Natural killer cell treated with Interleukin-12 subunit alpha and Interleukin-12 subunit beta and Interleukin-15 and Interleukin-18, amount 100 ng/mL, for 72 hours (primary cell): ENCODE measurements around the gene PDE7B. TPM values are rescaled to one million over a fixed set of nuclear protein-coding genes. Genes with fewer than 3 reads are reported as not detected.
A peak's percentile ranks its signal among the peaks of the same experiment; 100 is the strongest.
"Not testable (repeated sequence)": the region's sequence is repeated elsewhere in the genome, so short reads cannot be mapped to it uniquely, and the experiment has no call there.

Source experiments
- ATAC-seq, 2 donors: fragments of 150-1000 bp; cut with Tn5 transposase in 1 of 2; sonication (Bioruptor Pico), chemical (Tn5 transposase) in 1 of 2; 2 replicates each; pipeline ENCODE4 v1.10.0; 2021
- DNase-seq: peaks from one replicate; pipeline ENCODE4 v3.0.0; 2022; ENCODE audit warnings: low spot score
- H3K27ac Mint-ChIP-seq, 2 donors: 1 replicate in 1 of 2; 2 replicates in 1 of 2; pipeline ENCODE4 v1.8.0; 2022; ENCODE audit warnings: mixed read lengths in 2 of 2, mild to moderate bottlenecking in 1 of 2, moderate library complexity in 1 of 2
- H3K27me3 Mint-ChIP-seq, 2 donors: 1 replicate in 1 of 2; 2 replicates in 1 of 2; pipeline ENCODE4 v1.8.0; 2022; ENCODE audit warnings: mixed read lengths in 2 of 2
- H3K36me3 Mint-ChIP-seq: one replicate; pipeline ENCODE4 v1.8.0; 2022; ENCODE audit warnings: mixed read lengths
- H3K4me1 Mint-ChIP-seq, 2 donors: 1 replicate in 1 of 2; 2 replicates in 1 of 2; pipeline ENCODE4 v1.8.0; 2022; ENCODE audit warnings: low read depth in 2 of 2, mixed read lengths in 2 of 2, mild to moderate bottlenecking in 1 of 2
- H3K4me3 Mint-ChIP-seq: one replicate; pipeline ENCODE4 v1.8.0; 2022; ENCODE audit warnings: mixed read lengths
- H3K9me3 Mint-ChIP-seq: 2 replicates; pipeline ENCODE4 v1.8.0; 2022; ENCODE audit warnings: mixed read lengths
- total RNA-seq, 2 donors: library from RNA; stranded (reverse); gene quantifications; one replicate each; pipeline ENCODE4 v1.2.3, GENCODE V29; 2022

PDE7B gene
- total RNA-seq, 2 donors from 2014 or later, result 0.14 TPM; not detected in 1

- DNase-seq (no peak), ATAC-seq (no peak)
- Mint-ChIP-seq H3K36me3 (no peaks in the 10 kb centered on the region), H3K27ac (no peak overlapping the region), H3K9me3 (no peaks in the 10 kb centered on the region), H3K4me1 (no peaks in the 10 kb centered on the region), H3K27me3 (peaks cover 0 to 16% of the 10 kb centered on the region in 2 donors), H3K4me3 (no peak overlapping the region)
Observed at GRCh38 chr6:136213012-136213539, 361.6 kb downstream of the PDE7B start.

- H3K27ac Mint-ChIP-seq, result no peak overlapping the region
- H3K4me1 Mint-ChIP-seq, result no peaks in the 10 kb centered on the region
- no peak overlapping the region for H3K4me3 Mint-ChIP-seq
- no peaks in the 10 kb centered on the region for H3K36me3 Mint-ChIP-seq
- H3K9me3 Mint-ChIP-seq, result no peaks in the 10 kb centered on the region
- DNase-seq (no peak), ATAC-seq (no peak)
- peaks cover 0 to 14% of the 10 kb centered on the region in 2 donors for H3K27me3 Mint-ChIP-seq
Observed at GRCh38 chr6:136213853-136214252, 362.4 kb downstream of the PDE7B start.

- ATAC-seq, result no peak
Observed at GRCh38 chr6:136216503-136217401, 365.3 kb downstream of the PDE7B start.

GRCh38 chr6:136224974-136225373 is 373.5 kb downstream of the PDE7B start:
- H3K27me3 Mint-ChIP-seq, H3K4me1 Mint-ChIP-seq, DNase-seq, H3K4me3 Mint-ChIP-seq, H3K36me3 Mint-ChIP-seq, ATAC-seq, H3K9me3 Mint-ChIP-seq, H3K27ac Mint-ChIP-seq: not testable (repeated sequence)

More at GRCh38 chr6:136216503-136217401, 365.3 kb downstream of the PDE7B start:
- H3K36me3 Mint-ChIP-seq, result no peaks in the 10 kb centered on the region
- H3K4me1 Mint-ChIP-seq, result no peaks in the 10 kb centered on the region
- H3K27ac Mint-ChIP-seq, result no peak overlapping the region
- no peaks in the 10 kb centered on the region for H3K27me3 Mint-ChIP-seq
- H3K9me3 Mint-ChIP-seq, result no peaks in the 10 kb centered on the region
- DNase-seq, result no peak
- no peak overlapping the region for H3K4me3 Mint-ChIP-seq

GRCh38 chr6:136225496-136225895 is 374.0 kb downstream of the PDE7B start:
- H3K27ac Mint-ChIP-seq, result no peak overlapping the region
- H3K36me3 Mint-ChIP-seq, result no peaks in the 10 kb centered on the region
- H3K9me3 Mint-ChIP-seq, result no peaks in the 10 kb centered on the region
- no peaks in the 10 kb centered on the region for H3K27me3 Mint-ChIP-seq
- no peak for ATAC-seq
- peaks cover 5 to 6% of the 10 kb centered on the region in 2 donors for H3K4me1 Mint-ChIP-seq
- H3K4me3 Mint-ChIP-seq, result no peak overlapping the region
- DNase-seq, result no peak

GRCh38 chr6:136226027-136226673 is 374.6 kb downstream of the PDE7B start:
- no peaks in the 10 kb centered on the region for H3K27me3 Mint-ChIP-seq
- H3K36me3 Mint-ChIP-seq, result no peaks in the 10 kb centered on the region
- ATAC-seq, result peak; percentile 82 to 84
- peaks cover 5 to 6% of the 10 kb centered on the region in 2 donors for H3K4me1 Mint-ChIP-seq
- DNase-seq, result peak; percentile 69
- H3K27ac Mint-ChIP-seq, result peak overlapping the region in 1 of 2 donors; percentile 46
- H3K4me3 Mint-ChIP-seq, result peak overlapping the region; percentile 42
- no peaks in the 10 kb centered on the region for H3K9me3 Mint-ChIP-seq

- no peaks in the 10 kb centered on the region for H3K9me3 Mint-ChIP-seq
- no peaks in the 10 kb centered on the region for H3K27me3 Mint-ChIP-seq
- no peak for ATAC-seq
- no peaks in the 10 kb centered on the region for H3K36me3 Mint-ChIP-seq
- peak overlapping the region; percentile 42 for H3K4me3 Mint-ChIP-seq
- peak overlapping the region in 1 of 2 donors; percentile 46 for H3K27ac Mint-ChIP-seq
- peaks cover 5 to 6% of the 10 kb centered on the region in 2 donors for H3K4me1 Mint-ChIP-seq
- DNase-seq, result no peak
Observed at GRCh38 chr6:136226674-136227377, 375.3 kb downstream of the PDE7B start.

- DNase-seq (no peak), ATAC-seq (no peak)
- Mint-ChIP-seq H3K27me3 (no peaks in the 10 kb centered on the region), H3K4me1 (peaks cover 5 to 6% of the 10 kb centered on the region in 2 donors), H3K9me3 (no peaks in the 10 kb centered on the region), H3K36me3 (no peaks in the 10 kb centered on the region), H3K27ac (no peak overlapping the region), H3K4me3 (no peak overlapping the region)
Observed at GRCh38 chr6:136228814-136229213, 377.3 kb downstream of the PDE7B start.

- H3K27me3 Mint-ChIP-seq, result no peaks in the 10 kb centered on the region
- no peak overlapping the region for H3K4me3 Mint-ChIP-seq
- no peaks in the 10 kb centered on the region for H3K9me3 Mint-ChIP-seq
- H3K4me1 Mint-ChIP-seq, result peaks cover 5 to 6% of the 10 kb centered on the region in 2 donors
- no peak overlapping the region for H3K27ac Mint-ChIP-seq
- ATAC-seq (no peak), DNase-seq (no peak)
- peaks cover 4% of the 10 kb centered on the region for H3K36me3 Mint-ChIP-seq
Observed at GRCh38 chr6:136230219-136230853, 378.8 kb downstream of the PDE7B start.

- no peak overlapping the region for H3K27ac Mint-ChIP-seq
- no peak for ATAC-seq
- no peaks in the 10 kb centered on the region for H3K9me3 Mint-ChIP-seq
- no peaks in the 10 kb centered on the region for H3K27me3 Mint-ChIP-seq
- H3K4me1 Mint-ChIP-seq, result no peaks in the 10 kb centered on the region
- no peak for DNase-seq
- H3K36me3 Mint-ChIP-seq, result peaks cover 13% of the 10 kb centered on the region
- no peak overlapping the region for H3K4me3 Mint-ChIP-seq
Observed at GRCh38 chr6:136232701-136233100, 381.2 kb downstream of the PDE7B start.

- DNase-seq (no peak), ATAC-seq (no peak)
- peaks cover 21% of the 10 kb centered on the region for H3K36me3 Mint-ChIP-seq
- H3K4me3 Mint-ChIP-seq, result no peak overlapping the region
- no peaks in the 10 kb centered on the region for H3K9me3 Mint-ChIP-seq
- H3K4me1 Mint-ChIP-seq, result no peaks in the 10 kb centered on the region
- H3K27me3 Mint-ChIP-seq, result no peaks in the 10 kb centered on the region
- no peak overlapping the region for H3K27ac Mint-ChIP-seq
Observed at GRCh38 chr6:136235233-136235564, 383.7 kb downstream of the PDE7B start.

- Mint-ChIP-seq H3K9me3 (no peaks in the 10 kb centered on the region), H3K36me3 (peaks cover 21% of the 10 kb centered on the region), H3K4me3 (no peak overlapping the region), H3K4me1 (no peaks in the 10 kb centered on the region), H3K27ac (no peak overlapping the region), H3K27me3 (no peaks in the 10 kb centered on the region)
- no peak for DNase-seq
- ATAC-seq, result no peak
Observed at GRCh38 chr6:136236466-136237293, 385.2 kb downstream of the PDE7B start.
